DND-41 (cell line): ENCODE results near the gene INPP5A.

ENCODE experiments used
- ATAC-seq: fragments of 200-7000 bp; cut with Tn5 transposase; 3 replicates; pipeline ENCODE4 v1.9.1; 2021; ENCODE audit warnings: low read depth; ENCODE audit not compliant: insufficient read depth
- DNase-seq: peaks from one replicate; pipeline ENCODE4 v3.0.0-alpha.2; 2020
- H2AFZ ChIP-seq: 2 replicates; pipeline ENCODE4 v1.6.0; 2012; ENCODE audit warnings: low read depth, low read length
- H3K27ac ChIP-seq: 2 replicates; pipeline ENCODE4 v1.5.1; 2012; ENCODE audit warnings: low read length, inconsistent platforms
- H3K27me3 ChIP-seq: fragments of 200-600 bp; sonication (generic); 2 replicates; pipeline ENCODE4 v1.6.0; 2012; ENCODE audit warnings: low read length, mild to moderate bottlenecking, inconsistent platforms; ENCODE audit not compliant: insufficient read depth, poor library complexity
- H3K36me3 ChIP-seq: 2 replicates; pipeline ENCODE4 v1.5.1; 2012; ENCODE audit warnings: low read length, inconsistent platforms; ENCODE audit not compliant: insufficient read depth
- H3K4me1 ChIP-seq: 2 replicates; pipeline ENCODE4 v1.5.1; 2012; ENCODE audit warnings: mild to moderate bottlenecking, low read length; ENCODE audit not compliant: insufficient read depth
- H3K4me2 ChIP-seq: 2 replicates; pipeline ENCODE4 v1.6.0; 2012; ENCODE audit warnings: mild to moderate bottlenecking, moderate library complexity, low read length, inconsistent platforms; ENCODE audit not compliant: insufficient read depth
- H3K4me3 ChIP-seq, 2 experiments: fragments of 200-600 bp in 1 of 2; shearing (Covaris generic) in 1 of 2; 2 replicates each; pipeline ENCODE4 v1.5.1; 2012 to 2016; ENCODE audit warnings: inconsistent platforms in 2 of 2, low read length in 2 of 2, mild to moderate bottlenecking in 2 of 2, low read depth in 1 of 2, moderate library complexity in 1 of 2
- H3K79me2 ChIP-seq: 2 replicates; pipeline ENCODE4 v1.6.0; 2012; ENCODE audit warnings: low read length, inconsistent platforms; ENCODE audit not compliant: insufficient read depth
- H3K9ac ChIP-seq: 2 replicates; pipeline ENCODE4 v1.6.0; 2012; ENCODE audit warnings: low read depth, mild to moderate bottlenecking, inconsistent platforms, low read length, moderate library complexity
- H3K9me3 ChIP-seq: 2 replicates; pipeline ENCODE4 v1.5.1; 2012; ENCODE audit warnings: low read length, moderate library complexity, mild to moderate bottlenecking, inconsistent platforms; ENCODE audit not compliant: insufficient read depth, severe bottlenecking
- H4K20me1 ChIP-seq: 2 replicates; pipeline ENCODE4 v1.6.0; 2012; ENCODE audit warnings: low read length; ENCODE audit not compliant: insufficient read depth
- EZH2 ChIP-seq: IDR thresholded peaks from 3 replicates; pipeline ENCODE4 v1.6.1; 2012; ENCODE audit warnings: borderline replicate concordance, low read depth, mild to moderate bottlenecking, moderate library complexity, low read length, inconsistent platforms; ENCODE audit not compliant: severe bottlenecking
- TF ChIP-seq, protein P1 (sequence below): IDR thresholded peaks from 2 replicates; pipeline ENCODE4 v1.5.1; 2012; ENCODE audit warnings: borderline replicate concordance, low read length, moderate library complexity, mild to moderate bottlenecking; ENCODE audit not compliant: poor library complexity, severe bottlenecking; ENCODE audit errors: extremely low read depth

Gene INPP5A

GRCh38 chr10:132627666-132628531 lies 90.3 kb downstream of the INPP5A start:
- no peak overlapping the region for H2AFZ ChIP-seq
- DNase-seq (no peak), ATAC-seq (peak; percentile 55)
- H3K4me2 ChIP-seq, result no peak overlapping the region
- no peak overlapping the region for H3K27ac ChIP-seq
- no peaks in the 10 kb centered on the region for H3K4me1 ChIP-seq
- H3K4me3 ChIP-seq, result no peak overlapping the region
- H3K9me3 ChIP-seq, result no peaks in the 10 kb centered on the region
- no peak for TF ChIP-seq EZH2
- TF ChIP-seq, protein P1, sequence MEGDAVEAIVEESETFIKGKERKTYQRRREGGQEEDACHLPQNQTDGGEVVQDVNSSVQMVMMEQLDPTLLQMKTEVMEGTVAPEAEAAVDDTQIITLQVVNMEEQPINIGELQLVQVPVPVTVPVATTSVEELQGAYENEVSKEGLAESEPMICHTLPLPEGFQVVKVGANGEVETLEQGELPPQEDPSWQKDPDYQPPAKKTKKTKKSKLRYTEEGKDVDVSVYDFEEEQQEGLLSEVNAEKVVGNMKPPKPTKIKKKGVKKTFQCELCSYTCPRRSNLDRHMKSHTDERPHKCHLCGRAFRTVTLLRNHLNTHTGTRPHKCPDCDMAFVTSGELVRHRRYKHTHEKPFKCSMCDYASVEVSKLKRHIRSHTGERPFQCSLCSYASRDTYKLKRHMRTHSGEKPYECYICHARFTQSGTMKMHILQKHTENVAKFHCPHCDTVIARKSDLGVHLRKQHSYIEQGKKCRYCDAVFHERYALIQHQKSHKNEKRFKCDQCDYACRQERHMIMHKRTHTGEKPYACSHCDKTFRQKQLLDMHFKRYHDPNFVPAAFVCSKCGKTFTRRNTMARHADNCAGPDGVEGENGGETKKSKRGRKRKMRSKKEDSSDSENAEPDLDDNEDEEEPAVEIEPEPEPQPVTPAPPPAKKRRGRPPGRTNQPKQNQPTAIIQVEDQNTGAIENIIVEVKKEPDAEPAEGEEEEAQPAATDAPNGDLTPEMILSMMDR, result no peak
- H3K79me2 ChIP-seq, result peaks cover 52% of the 10 kb centered on the region
- no peaks in the 10 kb centered on the region for H3K27me3 ChIP-seq
- H3K36me3 ChIP-seq, result no peaks in the 10 kb centered on the region
- peaks cover 75% of the 10 kb centered on the region for H4K20me1 ChIP-seq
- H3K9ac ChIP-seq, result no peak overlapping the region

GRCh38 chr10:132628966-132629900 lies 91.6 kb downstream of the INPP5A start:
- ATAC-seq (no peak), DNase-seq (no peak)
- TF ChIP-seq EZH2, result no peak
- TF ChIP-seq, protein P1, result no peak
- Histone ChIP-seq H3K4me3 (no peak overlapping the region), H3K9me3 (no peaks in the 10 kb centered on the region), H3K27ac (no peak overlapping the region), H3K9ac (no peak overlapping the region), H3K36me3 (no peaks in the 10 kb centered on the region), H2AFZ (no peak overlapping the region), H3K4me1 (no peaks in the 10 kb centered on the region), H3K79me2 (peaks cover 52% of the 10 kb centered on the region), H3K27me3 (no peaks in the 10 kb centered on the region), H3K4me2 (no peak overlapping the region), H4K20me1 (peaks cover 81% of the 10 kb centered on the region)

DNA sequence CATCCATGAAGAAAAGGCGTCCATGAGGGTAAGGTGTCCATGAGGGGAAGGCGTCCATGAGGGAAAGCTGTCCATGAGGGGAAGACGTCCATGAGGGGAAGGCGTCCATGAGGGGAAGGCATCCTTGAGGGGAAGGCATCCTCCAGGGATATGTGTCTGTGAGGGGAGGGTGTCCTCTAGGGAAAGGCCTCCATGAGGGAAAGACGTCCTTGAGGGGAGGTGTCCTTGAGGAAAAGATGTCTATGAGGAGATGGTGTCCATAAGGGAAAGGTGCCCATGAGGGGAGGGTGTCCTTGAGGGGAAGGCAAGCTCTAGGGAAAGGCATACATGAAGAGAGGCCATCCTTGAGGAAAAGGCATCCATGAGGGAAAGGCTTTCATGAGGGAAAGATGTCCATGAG lies 92.6 kb downstream of the INPP5A start:
- Histone ChIP-seq H3K4me3 (no peak overlapping the region), H2AFZ (no peak overlapping the region), H3K79me2 (peaks cover 58% of the 10 kb centered on the region), H3K27ac (no peak overlapping the region), H3K4me2 (no peak overlapping the region), H3K36me3 (no peaks in the 10 kb centered on the region), H3K27me3 (no peaks in the 10 kb centered on the region), H4K20me1 (peaks cover 81% of the 10 kb centered on the region), H3K9ac (no peak overlapping the region), H3K4me1 (no peaks in the 10 kb centered on the region), H3K9me3 (no peaks in the 10 kb centered on the region)
- ATAC-seq, result no peak
- TF ChIP-seq EZH2, result no peak
- DNase-seq, result no peak
